ENCODE data around the gene MYD88.

MYD88 gene

DNA sequence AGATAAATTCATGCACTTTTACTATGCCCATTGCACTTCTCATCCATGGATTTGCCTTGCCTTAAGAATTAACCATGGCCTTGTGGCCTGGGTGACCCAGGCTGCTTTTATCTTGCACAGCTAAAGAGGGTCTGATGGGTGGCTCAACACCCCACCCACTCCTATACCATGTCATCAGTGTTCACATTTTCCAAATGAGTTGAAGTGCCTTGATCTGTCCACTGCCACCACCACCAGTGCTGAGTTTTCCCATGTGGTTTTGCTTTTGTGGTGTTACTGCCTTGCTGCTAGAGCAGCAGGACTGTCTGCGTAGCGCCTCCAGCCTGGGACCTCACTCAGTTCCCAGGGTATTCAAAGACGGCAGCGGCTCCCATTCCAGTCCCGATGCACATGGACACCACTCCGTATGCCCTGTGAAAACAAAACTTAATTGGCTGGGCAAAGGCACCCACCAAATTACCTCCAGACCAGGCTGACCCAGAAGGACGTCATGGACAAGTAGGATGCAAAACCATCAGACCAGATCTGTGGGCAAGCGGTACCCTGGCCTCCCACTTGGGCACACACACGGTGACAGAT is 15.7 kb upstream of the MYD88 start:
- H3K4me3 ChIP-seq (ENCODE audit: low read depth, low read length) = no peak overlapping the region
- TF ChIP-seq, protein P1, sequence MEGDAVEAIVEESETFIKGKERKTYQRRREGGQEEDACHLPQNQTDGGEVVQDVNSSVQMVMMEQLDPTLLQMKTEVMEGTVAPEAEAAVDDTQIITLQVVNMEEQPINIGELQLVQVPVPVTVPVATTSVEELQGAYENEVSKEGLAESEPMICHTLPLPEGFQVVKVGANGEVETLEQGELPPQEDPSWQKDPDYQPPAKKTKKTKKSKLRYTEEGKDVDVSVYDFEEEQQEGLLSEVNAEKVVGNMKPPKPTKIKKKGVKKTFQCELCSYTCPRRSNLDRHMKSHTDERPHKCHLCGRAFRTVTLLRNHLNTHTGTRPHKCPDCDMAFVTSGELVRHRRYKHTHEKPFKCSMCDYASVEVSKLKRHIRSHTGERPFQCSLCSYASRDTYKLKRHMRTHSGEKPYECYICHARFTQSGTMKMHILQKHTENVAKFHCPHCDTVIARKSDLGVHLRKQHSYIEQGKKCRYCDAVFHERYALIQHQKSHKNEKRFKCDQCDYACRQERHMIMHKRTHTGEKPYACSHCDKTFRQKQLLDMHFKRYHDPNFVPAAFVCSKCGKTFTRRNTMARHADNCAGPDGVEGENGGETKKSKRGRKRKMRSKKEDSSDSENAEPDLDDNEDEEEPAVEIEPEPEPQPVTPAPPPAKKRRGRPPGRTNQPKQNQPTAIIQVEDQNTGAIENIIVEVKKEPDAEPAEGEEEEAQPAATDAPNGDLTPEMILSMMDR (IDR thresholded peaks at IDR 0.05; ENCODE audit: low read depth, low read length) = no peak
- DNase-seq = no peak
- H3K27me3 ChIP-seq = no peaks in the 10 kb centered on the region
- no peaks in the 10 kb centered on the region for H3K9me3 ChIP-seq
- no peaks in the 10 kb centered on the region for H3K4me1 ChIP-seq
- no peaks in the 10 kb centered on the region; the same call in 1 of the 2 replicates for H3K36me3 ChIP-seq

DNA sequence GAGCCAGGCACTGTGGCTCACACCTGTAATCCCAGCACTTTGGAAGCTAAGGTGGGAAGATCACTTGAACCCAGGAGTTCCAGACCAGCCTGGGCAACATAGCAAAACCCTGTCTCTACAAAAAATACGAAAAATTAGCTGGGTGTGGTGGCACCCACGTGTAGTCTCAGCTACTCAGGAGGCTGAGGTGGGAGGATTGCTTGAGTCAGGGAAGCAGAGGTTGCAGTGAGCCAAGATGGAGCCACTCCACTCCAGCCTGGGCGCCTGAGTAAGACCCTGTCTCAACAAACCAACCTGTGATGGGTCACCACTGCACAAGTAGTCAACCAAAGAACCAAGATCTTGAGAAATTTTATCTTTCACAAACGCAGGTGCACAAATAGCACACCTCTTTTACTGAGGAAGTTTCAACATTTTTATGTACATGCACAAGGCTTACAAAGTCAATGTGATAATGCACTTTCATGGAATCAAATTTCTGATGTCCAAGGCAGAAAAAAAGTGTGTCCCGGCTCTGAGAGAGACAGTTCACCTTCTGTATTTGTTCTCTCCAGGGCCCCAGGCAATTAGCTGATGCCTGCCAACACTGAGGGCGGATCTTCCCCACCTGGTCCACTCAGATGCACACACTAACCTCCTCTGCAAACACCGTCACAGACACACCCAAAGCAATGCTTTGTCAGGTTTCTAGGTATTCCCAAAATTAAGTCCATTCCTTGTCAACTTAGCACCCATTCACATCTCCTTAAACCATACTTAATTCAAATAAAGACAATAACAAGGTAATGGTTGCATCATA is 13.9 kb upstream of the MYD88 start:
- Histone ChIP-seq H3K36me3 (no peaks in the 10 kb centered on the region; the same call in 1 of the 2 replicates), H3K27me3 (no peaks in the 10 kb centered on the region), H3K4me1 (no peaks in the 10 kb centered on the region), H3K9me3 (no peaks in the 10 kb centered on the region), H3K4me3 (ENCODE audit: low read depth, low read length) (no peak overlapping the region)
- TF ChIP-seq, protein P1 (IDR thresholded peaks at IDR 0.05; ENCODE audit: low read depth, low read length) = no peak
- no peak for DNase-seq

DNA sequence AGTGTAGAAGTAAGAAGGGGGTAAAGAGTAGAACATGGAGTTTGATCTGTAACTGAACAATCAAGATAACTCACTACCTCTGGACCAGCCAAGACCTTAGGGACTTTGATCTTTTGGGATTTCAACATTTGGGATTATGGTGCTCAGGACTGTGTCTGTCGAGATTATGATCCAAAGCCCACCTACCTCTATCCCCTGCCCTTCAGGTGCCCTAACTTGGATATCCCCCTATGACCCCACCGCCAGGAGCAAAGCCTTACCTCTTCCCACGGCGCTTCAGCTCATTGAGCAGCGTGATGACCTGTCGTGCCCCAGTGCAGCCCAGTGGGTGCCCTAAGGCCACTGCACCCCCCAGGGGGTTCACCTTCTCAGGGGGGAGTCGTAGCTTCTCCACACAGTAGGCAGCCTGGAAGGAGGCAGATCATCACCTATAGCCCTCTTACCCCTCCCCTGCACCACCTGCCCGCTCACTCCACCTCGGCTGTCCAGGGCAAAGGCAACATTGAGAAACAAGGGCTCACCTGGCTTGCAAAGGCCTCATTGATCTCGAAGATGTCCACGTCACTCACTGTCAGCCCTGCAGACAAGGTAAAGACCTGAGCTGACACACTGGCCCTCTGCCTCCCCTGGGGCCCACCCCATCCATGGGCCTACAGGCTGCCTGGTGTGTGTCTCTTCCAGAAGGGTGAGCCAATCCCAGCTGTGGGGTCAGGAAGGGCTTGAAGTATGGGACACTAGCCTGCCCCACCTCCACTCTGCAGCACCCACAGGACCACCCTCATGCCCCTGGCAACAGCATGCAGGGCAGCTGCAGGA is 12.9 kb upstream of the MYD88 start:
- H3K9me3 ChIP-seq = no peaks in the 10 kb centered on the region
- H3K36me3 ChIP-seq = no peaks in the 10 kb centered on the region; the same call in 1 of the 2 replicates
- no peaks in the 10 kb centered on the region for H3K27me3 ChIP-seq
- no peak overlapping the region for H3K4me3 ChIP-seq (ENCODE audit: low read depth, low read length)
- DNase-seq = no peak
- H3K4me1 ChIP-seq = no peaks in the 10 kb centered on the region
- TF ChIP-seq, protein P1 (IDR thresholded peaks at IDR 0.05; ENCODE audit: low read depth, low read length) = no peak

DNA sequence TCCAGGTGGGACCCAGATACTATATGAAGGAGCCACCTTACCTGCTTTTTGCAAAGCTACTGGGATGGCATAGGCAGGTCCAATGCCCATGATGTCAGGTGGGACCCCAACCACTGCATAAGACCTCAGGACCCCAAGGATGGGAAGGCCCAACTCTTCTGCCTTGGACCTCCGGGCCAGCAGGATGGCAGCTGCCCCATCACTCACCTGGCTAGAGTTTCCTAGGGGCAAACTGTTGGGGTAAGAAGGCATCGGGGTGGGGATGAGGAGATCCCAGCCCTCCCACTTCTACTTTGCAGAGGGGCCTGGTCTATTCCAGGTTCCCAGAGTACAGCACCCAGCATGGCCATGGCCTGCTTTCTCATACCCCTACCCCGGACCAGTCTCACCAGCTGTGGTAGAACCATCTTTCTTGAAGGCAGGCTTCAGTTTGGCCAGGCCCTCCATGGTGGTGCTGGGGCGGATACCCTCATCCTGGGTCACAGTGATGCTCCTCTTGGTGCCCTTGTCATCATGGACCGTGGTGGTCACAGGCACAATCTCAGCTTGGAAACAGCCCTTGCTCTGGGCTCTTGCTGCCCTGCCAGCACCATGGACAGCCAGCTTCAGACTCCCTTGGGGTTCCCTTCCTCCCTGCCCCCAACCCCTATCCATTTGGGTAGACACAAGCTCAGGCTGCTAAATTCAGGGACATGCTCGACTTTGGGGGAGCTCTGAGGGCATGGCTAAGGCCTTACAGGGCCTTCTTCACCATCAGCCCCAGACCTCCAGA is 12.2 kb upstream of the MYD88 start:
- no peaks in the 10 kb centered on the region for H3K27me3 ChIP-seq
- no peaks in the 10 kb centered on the region for H3K4me1 ChIP-seq
- TF ChIP-seq, protein P1 (IDR thresholded peaks at IDR 0.05; ENCODE audit: low read depth, low read length) = no peak
- H3K4me3 ChIP-seq (ENCODE audit: low read depth, low read length) = no peak overlapping the region
- DNase-seq = no peak
- no peaks in the 10 kb centered on the region for H3K9me3 ChIP-seq
- no peaks in the 10 kb centered on the region; the same call in 1 of the 2 replicates for H3K36me3 ChIP-seq

DNA sequence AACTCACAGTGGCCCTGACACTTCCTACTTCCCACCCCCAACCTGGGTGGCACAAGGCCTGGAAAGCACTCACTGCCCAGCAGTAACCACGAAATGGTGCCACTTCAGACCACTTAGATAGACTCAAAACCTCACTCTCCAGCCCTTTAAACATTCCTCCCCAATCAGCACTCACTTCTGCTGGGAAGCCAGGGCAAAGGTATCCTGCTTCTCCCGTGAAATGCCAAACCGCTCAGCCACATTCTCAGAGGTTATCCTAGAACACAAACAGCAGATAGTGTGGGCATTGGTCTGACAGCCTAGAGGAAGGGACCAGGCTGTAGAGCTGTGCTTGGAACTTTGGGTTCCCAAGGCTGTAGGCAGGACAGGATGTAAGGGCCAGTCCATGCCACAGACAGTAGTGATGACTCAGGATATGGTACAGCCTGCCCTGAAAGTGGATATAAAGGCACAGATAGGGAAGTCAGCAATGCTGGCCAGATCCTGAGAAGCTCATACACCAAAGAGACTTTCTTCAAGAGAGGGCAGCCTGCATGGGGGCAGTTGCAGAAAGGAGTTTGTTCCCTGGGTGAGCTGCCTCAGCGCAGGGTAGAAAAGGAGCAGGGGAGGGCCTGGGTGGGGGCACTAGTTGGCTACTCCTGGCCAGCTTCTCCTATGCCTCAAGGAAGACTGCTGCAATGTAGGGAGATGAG is 10.7 kb upstream of the MYD88 start:
- H3K27me3 ChIP-seq = no peaks in the 10 kb centered on the region
- DNase-seq = no peak
- TF ChIP-seq, protein P1 (IDR thresholded peaks at IDR 0.05; ENCODE audit: low read depth, low read length) = no peak
- H3K4me3 ChIP-seq (ENCODE audit: low read depth, low read length) = no peak overlapping the region
- H3K36me3 ChIP-seq = no peaks in the 10 kb centered on the region
- H3K9me3 ChIP-seq = no peaks in the 10 kb centered on the region
- H3K4me1 ChIP-seq = no peaks in the 10 kb centered on the region

Data from BE2C (cell line).